ENCODE measurements around the gene GUCA1A.

The GUCA1A gene

DNA sequence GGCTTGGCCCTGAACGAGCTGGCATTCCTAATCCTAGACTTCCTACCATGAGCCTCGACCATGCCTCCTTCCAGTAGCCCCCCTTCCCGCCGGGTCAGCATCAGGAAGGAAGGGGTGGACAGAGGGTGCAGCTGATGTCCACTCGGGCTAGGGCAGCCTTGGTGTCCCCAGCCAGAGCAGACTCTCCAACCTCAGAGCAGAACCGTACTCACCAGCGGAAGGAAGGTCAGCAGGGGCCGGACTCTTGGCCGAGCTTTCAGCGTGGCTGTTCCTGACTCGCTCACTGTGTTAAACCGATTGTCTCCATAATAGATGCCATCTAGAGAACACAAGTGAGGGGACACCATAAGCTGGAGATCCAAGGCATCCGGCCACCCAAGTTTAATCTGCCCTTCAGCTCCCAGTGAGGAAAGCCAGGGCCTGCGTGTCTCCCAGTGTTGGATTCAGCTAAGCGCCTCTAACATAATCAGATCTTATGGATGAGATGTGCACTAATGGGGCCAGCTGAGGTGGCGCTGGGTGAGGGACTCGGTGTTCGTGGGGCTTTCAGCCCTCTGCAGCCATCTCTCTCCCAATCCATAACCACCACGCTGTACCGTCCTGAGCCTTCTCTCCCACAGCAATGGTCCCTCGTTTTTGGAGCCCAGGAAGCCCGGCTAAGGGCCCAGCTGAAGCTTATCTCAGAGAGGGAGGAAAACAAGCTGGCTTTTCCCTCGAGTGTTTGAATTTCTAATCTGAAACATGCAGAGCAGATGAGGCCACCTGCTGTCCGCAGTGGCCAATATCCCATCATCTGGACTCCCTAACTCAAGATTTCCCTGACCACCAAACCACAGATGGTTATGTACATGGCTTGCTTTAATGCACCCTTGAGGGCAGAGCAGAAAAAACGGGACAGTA lies 44.5 kb upstream of the GUCA1A start:
- TF ChIP-seq, protein P1, sequence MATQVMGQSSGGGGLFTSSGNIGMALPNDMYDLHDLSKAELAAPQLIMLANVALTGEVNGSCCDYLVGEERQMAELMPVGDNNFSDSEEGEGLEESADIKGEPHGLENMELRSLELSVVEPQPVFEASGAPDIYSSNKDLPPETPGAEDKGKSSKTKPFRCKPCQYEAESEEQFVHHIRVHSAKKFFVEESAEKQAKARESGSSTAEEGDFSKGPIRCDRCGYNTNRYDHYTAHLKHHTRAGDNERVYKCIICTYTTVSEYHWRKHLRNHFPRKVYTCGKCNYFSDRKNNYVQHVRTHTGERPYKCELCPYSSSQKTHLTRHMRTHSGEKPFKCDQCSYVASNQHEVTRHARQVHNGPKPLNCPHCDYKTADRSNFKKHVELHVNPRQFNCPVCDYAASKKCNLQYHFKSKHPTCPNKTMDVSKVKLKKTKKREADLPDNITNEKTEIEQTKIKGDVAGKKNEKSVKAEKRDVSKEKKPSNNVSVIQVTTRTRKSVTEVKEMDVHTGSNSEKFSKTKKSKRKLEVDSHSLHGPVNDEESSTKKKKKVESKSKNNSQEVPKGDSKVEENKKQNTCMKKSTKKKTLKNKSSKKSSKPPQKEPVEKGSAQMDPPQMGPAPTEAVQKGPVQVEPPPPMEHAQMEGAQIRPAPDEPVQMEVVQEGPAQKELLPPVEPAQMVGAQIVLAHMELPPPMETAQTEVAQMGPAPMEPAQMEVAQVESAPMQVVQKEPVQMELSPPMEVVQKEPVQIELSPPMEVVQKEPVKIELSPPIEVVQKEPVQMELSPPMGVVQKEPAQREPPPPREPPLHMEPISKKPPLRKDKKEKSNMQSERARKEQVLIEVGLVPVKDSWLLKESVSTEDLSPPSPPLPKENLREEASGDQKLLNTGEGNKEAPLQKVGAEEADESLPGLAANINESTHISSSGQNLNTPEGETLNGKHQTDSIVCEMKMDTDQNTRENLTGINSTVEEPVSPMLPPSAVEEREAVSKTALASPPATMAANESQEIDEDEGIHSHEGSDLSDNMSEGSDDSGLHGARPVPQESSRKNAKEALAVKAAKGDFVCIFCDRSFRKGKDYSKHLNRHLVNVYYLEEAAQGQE (IDR thresholded peaks at IDR 0.05; ENCODE audit: insufficient read depth in 1 of 2, low read depth in 2 of 2, low read length in 2 of 2): no peak
- TF ChIP-seq POLR2AphosphoS5 (IDR thresholded peaks at IDR 0.05; ENCODE audit: low read depth, low read length) (no peak), FOXP2 (optimal IDR thresholded peaks at IDR 0.05; ENCODE audit: borderline replicate concordance, extremely low read depth, extremely low read length, insufficient read depth) (no peak), TAF1 (IDR thresholded peaks at IDR 0.05; ENCODE audit: borderline replicate concordance, insufficient read depth, low read length) (no peak), SIN3A (IDR thresholded peaks at IDR 0.05; ENCODE audit: borderline replicate concordance, insufficient read depth, low read length) (no peak)

DNA sequence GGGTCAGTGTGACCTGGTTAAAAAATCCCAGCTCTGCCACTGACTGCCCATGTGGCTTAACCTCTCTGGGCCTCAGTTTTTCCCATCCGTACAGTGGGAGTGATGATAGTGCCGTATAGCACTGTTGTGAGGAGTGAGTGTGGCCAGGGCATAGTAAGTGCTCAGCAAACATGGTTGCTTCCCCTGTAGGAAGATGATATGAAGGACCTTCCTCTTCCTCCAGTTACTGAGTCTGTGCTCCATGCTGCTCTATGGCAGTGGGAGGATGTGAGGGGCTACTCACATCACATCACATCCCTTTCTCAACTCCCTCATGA lies 43.8 kb upstream of the GUCA1A start:
- no peak for TF ChIP-seq SIN3A (IDR thresholded peaks at IDR 0.05; ENCODE audit: borderline replicate concordance, insufficient read depth, low read length)
- no peak for TF ChIP-seq POLR2AphosphoS5 (IDR thresholded peaks at IDR 0.05; ENCODE audit: low read depth, low read length)
- TF ChIP-seq, protein P1 (IDR thresholded peaks at IDR 0.05; ENCODE audit: insufficient read depth in 1 of 2, low read depth in 2 of 2, low read length in 2 of 2): no peak
- TF ChIP-seq FOXP2 (optimal IDR thresholded peaks at IDR 0.05; ENCODE audit: borderline replicate concordance, extremely low read depth, extremely low read length, insufficient read depth): no peak
- TF ChIP-seq TAF1 (IDR thresholded peaks at IDR 0.05; ENCODE audit: borderline replicate concordance, insufficient read depth, low read length): no peak

DNA sequence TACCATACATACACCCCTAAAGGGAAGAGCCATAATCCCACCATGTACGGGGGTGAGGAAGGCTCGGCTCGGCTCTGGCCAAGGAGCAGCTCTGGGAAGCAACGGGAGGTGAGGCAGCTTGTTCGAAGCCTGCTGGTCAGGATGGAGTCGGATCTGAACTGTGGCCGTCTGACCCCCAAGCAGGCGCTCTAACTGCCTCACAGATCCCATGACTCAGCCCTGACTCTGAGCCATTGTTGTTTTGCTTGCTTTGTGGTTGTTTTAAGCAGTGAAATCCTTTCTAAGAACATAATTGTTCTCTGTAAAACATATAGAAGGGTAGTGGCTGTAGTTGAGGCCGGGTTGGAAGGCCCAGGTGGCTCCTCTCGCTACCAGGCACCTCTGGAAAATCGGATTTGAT lies 41.6 kb upstream of the GUCA1A start:
- TF ChIP-seq, protein P1 (IDR thresholded peaks at IDR 0.05; ENCODE audit: insufficient read depth in 1 of 2, low read depth in 2 of 2, low read length in 2 of 2): no peak
- TF ChIP-seq POLR2AphosphoS5 (IDR thresholded peaks at IDR 0.05; ENCODE audit: low read depth, low read length) (no peak), FOXP2 (optimal IDR thresholded peaks at IDR 0.05; ENCODE audit: borderline replicate concordance, extremely low read depth, extremely low read length, insufficient read depth) (no peak), SIN3A (IDR thresholded peaks at IDR 0.05; ENCODE audit: borderline replicate concordance, insufficient read depth, low read length) (no peak)

DNA sequence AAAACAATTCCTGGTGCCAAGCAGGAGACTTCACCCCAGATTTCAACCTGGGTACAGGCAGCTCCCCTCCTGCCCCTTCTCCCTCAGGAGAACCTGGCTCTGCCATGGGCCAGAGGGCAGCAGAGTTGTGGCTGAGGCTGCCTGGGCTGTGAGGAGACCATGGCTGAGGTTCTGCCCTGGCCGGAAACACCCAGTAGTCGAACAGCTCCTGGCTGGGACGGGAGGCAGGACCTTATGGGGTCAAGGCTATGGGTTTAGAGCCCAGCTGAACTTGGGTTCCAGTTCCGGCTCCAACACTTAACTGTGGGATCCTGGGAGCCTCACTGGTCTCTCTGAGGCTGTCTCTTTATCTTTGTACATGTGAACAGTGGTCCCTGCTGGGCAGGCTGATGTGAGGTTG lies 39.2 kb upstream of the GUCA1A start:
- TF ChIP-seq, protein P1 (IDR thresholded peaks at IDR 0.05; ENCODE audit: insufficient read depth in 1 of 2, low read depth in 2 of 2, low read length in 2 of 2): no peak
- no peak for TF ChIP-seq FOXP2 (optimal IDR thresholded peaks at IDR 0.05; ENCODE audit: borderline replicate concordance, extremely low read depth, extremely low read length, insufficient read depth)
- TF ChIP-seq POLR2AphosphoS5 (IDR thresholded peaks at IDR 0.05; ENCODE audit: low read depth, low read length): no peak
- TF ChIP-seq TAF1 (IDR thresholded peaks at IDR 0.05; ENCODE audit: borderline replicate concordance, insufficient read depth, low read length): no peak
- TF ChIP-seq SIN3A (IDR thresholded peaks at IDR 0.05; ENCODE audit: borderline replicate concordance, insufficient read depth, low read length): no peak

All from PFSK-1 (cell line).